HepG2 (cell line): ENCODE data around the gene COQ3. TPM values are rescaled to one million over a fixed set of nuclear protein-coding genes. Genes with fewer than 3 reads are reported as not detected.
A peak's percentile ranks its signal among the peaks of the same experiment; 100 is the strongest.

Experiments
- ATF1 ChIP-seq: IDR thresholded peaks from 2 replicates; pipeline ENCODE4 v1.6.1; 2016; ENCODE audit warnings: mild to moderate bottlenecking, control low read depth
- CBX5 ChIP-seq: sonication (generic); formaldehyde crosslinking; IDR thresholded peaks from 2 replicates; pipeline ENCODE4 v1.4.0; 2020; ENCODE audit warnings: missing genetic modification reagents, borderline replicate concordance
- CHD2 ChIP-seq: IDR thresholded peaks from 2 replicates; pipeline ENCODE4 v1.6.1; 2011; ENCODE audit warnings: low read depth, low read length, improper control_type of control experiment
- ESRRA ChIP-seq: sonication (generic); formaldehyde crosslinking; IDR thresholded peaks from 2 replicates; pipeline ENCODE4 v1.5.1; 2020; ENCODE audit warnings: mild to moderate bottlenecking, low read depth, missing genetic modification reagents
- EZH2 ChIP-seq: conservative IDR thresholded peaks from 2 replicates; pipeline ENCODE4 v1.6.1; 2012; ENCODE audit warnings: mild to moderate bottlenecking, low read depth, low read length, moderate library complexity
- TCF7L2 ChIP-seq: IDR thresholded peaks from 2 replicates; pipeline ENCODE4 v1.6.1; 2011; ENCODE audit warnings: mild to moderate bottlenecking, low read depth, low read length, moderate library complexity
- ZFP36 ChIP-seq: fragments of 150-350 bp; IDR thresholded peaks from 2 replicates; pipeline ENCODE4 v1.6.1; 2018; ENCODE audit warnings: borderline replicate concordance, low read length, low read depth; ENCODE audit not compliant: partially characterized antibody
- ZNF124 ChIP-seq: sonication (generic); formaldehyde crosslinking; IDR thresholded peaks from 2 replicates; pipeline ENCODE4 v1.4.0; 2020; ENCODE audit warnings: missing genetic modification reagents
- ZNF136 ChIP-seq: sonication (generic); formaldehyde crosslinking; IDR thresholded peaks from 2 replicates; pipeline ENCODE4 v1.8.1; 2022; ENCODE audit warnings: low read depth, mild to moderate bottlenecking, moderate library complexity, missing genetic modification reagents
- ZNF549 ChIP-seq: sonication (generic); formaldehyde crosslinking; IDR thresholded peaks from 2 replicates; pipeline ENCODE4 v1.5.0; 2020; ENCODE audit warnings: missing genetic modification reagents
- ZNF567 ChIP-seq: sonication (generic); formaldehyde crosslinking; IDR thresholded peaks from 2 replicates; pipeline ENCODE4 v1.8.1; 2023; ENCODE audit warnings: mild to moderate bottlenecking, missing genetic modification reagents, borderline replicate concordance
- ZNF614 ChIP-seq: IDR thresholded peaks from 2 replicates; pipeline ENCODE4 v1.6.1; 2018; ENCODE audit warnings: missing biosample characterization, missing genetic modification reagents, inconsistent platforms, borderline replicate concordance
- ZNF788 ChIP-seq: sonication (generic); formaldehyde crosslinking; IDR thresholded peaks from 2 replicates; pipeline ENCODE4 v1.5.0; 2020; ENCODE audit warnings: mild to moderate bottlenecking, missing genetic modification reagents, borderline replicate concordance
- polyA plus RNA-seq, 8 experiments: library from polyadenylated mRNA; depleted of rRNA in 3 of 8; stranded (reverse) in 7 of 8; unstranded in 1 of 8; fragments of >200 nt; fragmentation: Illumina TruSeq in 4 of 8; extraction: Trizol in 4 of 8; gene quantifications; 2 replicates each; pipeline versions ENCODE4 v1.2.1 to v1.2.3, GENCODE V29; 2011 to 2016; ENCODE audit warnings: low read depth in 4 of 8, missing spikeins in 1 of 8, mixed read lengths in 1 of 8; ENCODE audit not compliant: insufficient read depth in 1 of 8
- total RNA-seq, 5 experiments: library from RNA; depleted of rRNA; stranded (reverse); fragments of >200 nt; fragmentation: Illumina TruSeq; extraction: Trizol; gene quantifications; 2 replicates each; pipeline ENCODE4 v1.2.3, GENCODE V29; 2016; ENCODE audit warnings: low read depth in 1 of 5
- TF ChIP-seq, protein P1 (sequence below): sonication (generic); formaldehyde crosslinking; IDR thresholded peaks from 2 replicates; pipeline ENCODE4; 2020; ENCODE audit warnings: missing genetic modification reagents, mild to moderate bottlenecking, borderline replicate concordance
- TF ChIP-seq, protein P2 (sequence below): sonication (generic); formaldehyde crosslinking; IDR thresholded peaks from 2 replicates; pipeline ENCODE4 v1.8.0; 2022; ENCODE audit warnings: mild to moderate bottlenecking, missing genetic modification reagents, borderline replicate concordance
- TF ChIP-seq, protein P3 (sequence below): sonication (generic); formaldehyde crosslinking; IDR thresholded peaks from 2 replicates; pipeline ENCODE4 v1.4.0; 2020; ENCODE audit warnings: missing genetic modification reagents, mild to moderate bottlenecking, borderline replicate concordance
- TF ChIP-seq, protein P4 (sequence below): sonication (generic); formaldehyde crosslinking; IDR thresholded peaks from 2 replicates; pipeline ENCODE4 v1.8.0; 2022; ENCODE audit warnings: mild to moderate bottlenecking, missing genetic modification reagents; ENCODE audit not compliant: insufficient replicate concordance

The COQ3 gene
- total and polyA plus RNA-seq, 2 of the 13 experiments (the other 11 are each of a cell fraction or from before 2014, with no cell fraction given) = 5.3 to 20.5 TPM

DNA sequence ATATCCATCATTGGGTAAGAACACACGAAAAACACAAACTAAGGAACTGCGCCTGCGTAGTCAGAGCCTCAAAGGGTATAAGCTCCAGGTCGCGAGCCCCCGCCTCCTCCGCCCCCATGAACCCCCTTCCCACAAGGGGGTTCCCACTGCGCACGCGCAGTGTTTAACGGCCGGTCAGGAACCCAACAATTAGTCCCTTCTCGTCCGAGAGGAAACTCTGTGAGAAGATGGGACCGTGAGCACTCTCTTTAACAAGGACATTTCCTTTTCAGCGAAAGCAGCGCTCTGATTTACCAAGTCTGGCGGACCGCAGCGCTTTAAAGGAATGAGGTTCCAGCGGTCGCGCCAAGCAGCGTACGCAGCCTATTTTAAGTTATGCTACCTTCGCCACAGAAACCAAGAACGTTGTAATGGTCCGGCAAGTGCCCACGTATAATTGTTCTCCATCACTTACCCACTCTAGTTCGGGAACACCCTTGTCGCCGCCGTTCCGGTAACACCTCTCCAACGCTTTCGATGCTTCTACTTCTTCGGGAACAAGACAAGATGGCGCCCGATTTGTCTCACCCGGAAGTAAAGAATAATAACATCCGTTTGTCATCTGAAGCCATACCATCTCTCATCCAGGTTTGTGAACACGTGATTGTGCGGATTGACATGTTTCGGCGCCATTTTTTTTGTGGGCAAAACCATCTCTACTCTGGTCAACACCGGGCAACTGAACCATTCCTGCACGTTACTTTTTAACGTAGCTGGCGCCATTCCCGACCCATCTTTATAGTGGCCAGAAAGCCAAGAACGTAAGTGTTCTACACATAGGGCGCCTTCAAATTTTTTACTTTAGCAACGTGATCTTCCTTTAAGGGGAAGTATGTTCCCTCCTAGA is 31.0 kb upstream of the COQ3 start, which contains the start of gene PNISR (continued):
- TF ChIP-seq, protein P1, sequence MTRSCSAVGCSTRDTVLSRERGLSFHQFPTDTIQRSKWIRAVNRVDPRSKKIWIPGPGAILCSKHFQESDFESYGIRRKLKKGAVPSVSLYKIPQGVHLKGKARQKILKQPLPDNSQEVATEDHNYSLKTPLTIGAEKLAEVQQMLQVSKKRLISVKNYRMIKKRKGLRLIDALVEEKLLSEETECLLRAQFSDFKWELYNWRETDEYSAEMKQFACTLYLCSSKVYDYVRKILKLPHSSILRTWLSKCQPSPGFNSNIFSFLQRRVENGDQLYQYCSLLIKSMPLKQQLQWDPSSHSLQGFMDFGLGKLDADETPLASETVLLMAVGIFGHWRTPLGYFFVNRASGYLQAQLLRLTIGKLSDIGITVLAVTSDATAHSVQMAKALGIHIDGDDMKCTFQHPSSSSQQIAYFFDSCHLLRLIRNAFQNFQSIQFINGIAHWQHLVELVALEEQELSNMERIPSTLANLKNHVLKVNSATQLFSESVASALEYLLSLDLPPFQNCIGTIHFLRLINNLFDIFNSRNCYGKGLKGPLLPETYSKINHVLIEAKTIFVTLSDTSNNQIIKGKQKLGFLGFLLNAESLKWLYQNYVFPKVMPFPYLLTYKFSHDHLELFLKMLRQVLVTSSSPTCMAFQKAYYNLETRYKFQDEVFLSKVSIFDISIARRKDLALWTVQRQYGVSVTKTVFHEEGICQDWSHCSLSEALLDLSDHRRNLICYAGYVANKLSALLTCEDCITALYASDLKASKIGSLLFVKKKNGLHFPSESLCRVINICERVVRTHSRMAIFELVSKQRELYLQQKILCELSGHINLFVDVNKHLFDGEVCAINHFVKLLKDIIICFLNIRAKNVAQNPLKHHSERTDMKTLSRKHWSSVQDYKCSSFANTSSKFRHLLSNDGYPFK (CRISPR knock-in tag) = peak; percentile 60; the same call in 1 of the 2 replicates
- TF ChIP-seq EZH2 = no peak
- TF ChIP-seq ZNF124 (CRISPR knock-in tag) = peak; percentile 61; the same call in 1 of the 2 replicates
- peak; percentile 82 for TF ChIP-seq ATF1 (CRISPR knock-in tag)
- TF ChIP-seq ZNF567 (CRISPR knock-in tag) = no peak
- no peak for TF ChIP-seq TCF7L2
- TF ChIP-seq, protein P2, sequence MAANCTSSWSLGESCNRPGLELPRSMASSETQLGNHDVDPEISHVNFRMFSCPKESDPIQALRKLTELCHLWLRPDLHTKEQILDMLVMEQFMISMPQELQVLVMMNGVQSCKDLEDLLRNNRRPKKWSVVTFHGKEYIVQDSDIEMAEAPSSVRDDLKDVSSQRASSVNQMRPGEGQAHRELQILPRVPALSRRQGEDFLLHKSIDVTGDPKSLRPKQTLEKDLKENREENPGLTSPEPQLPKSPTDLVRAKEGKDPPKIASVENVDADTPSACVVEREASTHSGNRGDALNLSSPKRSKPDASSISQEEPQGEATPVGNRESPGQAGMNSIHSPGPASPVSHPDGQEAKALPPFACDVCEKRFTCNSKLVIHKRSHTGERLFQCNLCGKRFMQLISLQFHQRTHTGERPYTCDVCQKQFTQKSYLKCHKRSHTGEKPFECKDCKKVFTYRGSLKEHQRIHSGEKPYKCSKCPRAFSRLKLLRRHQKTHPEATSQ = no peak
- peak; percentile 45 for TF ChIP-seq ZNF614 (CRISPR knock-in tag)
- TF ChIP-seq ZNF549 (CRISPR knock-in tag) = no peak
- no peak for TF ChIP-seq ZFP36
- TF ChIP-seq ESRRA (CRISPR knock-in tag) = no peak
- TF ChIP-seq ZNF136 (CRISPR knock-in tag) = no peak
- TF ChIP-seq CBX5 = no peak; the same call in 1 of the 2 replicates
- TF ChIP-seq, protein P3, sequence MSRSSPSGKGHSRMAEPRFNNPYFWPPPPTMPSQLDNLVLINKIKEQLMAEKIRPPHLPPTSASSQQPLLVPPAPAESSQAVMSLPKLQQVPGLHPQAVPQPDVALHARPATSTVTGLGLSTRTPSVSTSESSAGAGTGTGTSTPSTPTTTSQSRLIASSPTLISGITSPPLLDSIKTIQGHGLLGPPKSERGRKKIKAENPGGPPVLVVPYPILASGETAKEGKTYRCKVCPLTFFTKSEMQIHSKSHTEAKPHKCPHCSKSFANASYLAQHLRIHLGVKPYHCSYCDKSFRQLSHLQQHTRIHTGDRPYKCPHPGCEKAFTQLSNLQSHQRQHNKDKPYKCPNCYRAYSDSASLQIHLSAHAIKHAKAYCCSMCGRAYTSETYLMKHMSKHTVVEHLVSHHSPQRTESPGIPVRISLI (CRISPR knock-in tag) = no peak
- TF ChIP-seq, protein P4, sequence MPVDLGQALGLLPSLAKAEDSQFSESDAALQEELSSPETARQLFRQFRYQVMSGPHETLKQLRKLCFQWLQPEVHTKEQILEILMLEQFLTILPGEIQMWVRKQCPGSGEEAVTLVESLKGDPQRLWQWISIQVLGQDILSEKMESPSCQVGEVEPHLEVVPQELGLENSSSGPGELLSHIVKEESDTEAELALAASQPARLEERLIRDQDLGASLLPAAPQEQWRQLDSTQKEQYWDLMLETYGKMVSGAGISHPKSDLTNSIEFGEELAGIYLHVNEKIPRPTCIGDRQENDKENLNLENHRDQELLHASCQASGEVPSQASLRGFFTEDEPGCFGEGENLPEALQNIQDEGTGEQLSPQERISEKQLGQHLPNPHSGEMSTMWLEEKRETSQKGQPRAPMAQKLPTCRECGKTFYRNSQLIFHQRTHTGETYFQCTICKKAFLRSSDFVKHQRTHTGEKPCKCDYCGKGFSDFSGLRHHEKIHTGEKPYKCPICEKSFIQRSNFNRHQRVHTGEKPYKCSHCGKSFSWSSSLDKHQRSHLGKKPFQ (CRISPR knock-in tag) = peak; percentile 39
- TF ChIP-seq ZNF788 = peak; percentile 73; the same call in 1 of the 2 replicates
- TF ChIP-seq CHD2 = no peak
